Measurements from ENCODE around the gene SH3PXD2A. TPM values are rescaled to one million over a fixed set of nuclear protein-coding genes. Genes with fewer than 3 reads are reported as not detected.

SH3PXD2A gene
- total RNA-seq, 4 donors from 2014 or later, result 6.2 to 16.8 (median 11.4) TPM

- DNase-seq, result no peak
- TF ChIP-seq, protein P1, sequence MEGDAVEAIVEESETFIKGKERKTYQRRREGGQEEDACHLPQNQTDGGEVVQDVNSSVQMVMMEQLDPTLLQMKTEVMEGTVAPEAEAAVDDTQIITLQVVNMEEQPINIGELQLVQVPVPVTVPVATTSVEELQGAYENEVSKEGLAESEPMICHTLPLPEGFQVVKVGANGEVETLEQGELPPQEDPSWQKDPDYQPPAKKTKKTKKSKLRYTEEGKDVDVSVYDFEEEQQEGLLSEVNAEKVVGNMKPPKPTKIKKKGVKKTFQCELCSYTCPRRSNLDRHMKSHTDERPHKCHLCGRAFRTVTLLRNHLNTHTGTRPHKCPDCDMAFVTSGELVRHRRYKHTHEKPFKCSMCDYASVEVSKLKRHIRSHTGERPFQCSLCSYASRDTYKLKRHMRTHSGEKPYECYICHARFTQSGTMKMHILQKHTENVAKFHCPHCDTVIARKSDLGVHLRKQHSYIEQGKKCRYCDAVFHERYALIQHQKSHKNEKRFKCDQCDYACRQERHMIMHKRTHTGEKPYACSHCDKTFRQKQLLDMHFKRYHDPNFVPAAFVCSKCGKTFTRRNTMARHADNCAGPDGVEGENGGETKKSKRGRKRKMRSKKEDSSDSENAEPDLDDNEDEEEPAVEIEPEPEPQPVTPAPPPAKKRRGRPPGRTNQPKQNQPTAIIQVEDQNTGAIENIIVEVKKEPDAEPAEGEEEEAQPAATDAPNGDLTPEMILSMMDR (IDR thresholded peaks at IDR 0.05 in 4 of 5, conservative IDR thresholded peaks at IDR 0.05 in 1 of 5), result no peak
- TF ChIP-seq POLR2A (IDR thresholded peaks at IDR 0.05), result no peak
- H3K27me3 ChIP-seq, result no peaks in the 10 kb centered on the region
- H3K36me3 ChIP-seq, result no peaks in the 10 kb centered on the region
- intact Hi-C loops (cut with DNase I; ENCODE audit: low total_unique reads) (no loop called here), in situ Hi-C loops (cut with MboI; ENCODE audit: low sequenced_read_pairs in 4 of 4) (no loop called here)
- no peak for ATAC-seq
- peaks cover 33 to 34% of the 10 kb centered on the region in 2 donors for H3K4me1 ChIP-seq
- no peak overlapping the region for H3K4me3 ChIP-seq
- no peaks in the 10 kb centered on the region for H3K9me3 ChIP-seq
- no peak overlapping the region for H3K27ac ChIP-seq
Measured at GRCh38 chr10:103806395-103807187, 48.8 kb downstream of the SH3PXD2A start.

- no peak for DNase-seq
- no peaks in the 10 kb centered on the region for H3K27me3 ChIP-seq
- TF ChIP-seq, protein P1 (IDR thresholded peaks at IDR 0.05 in 4 of 5, conservative IDR thresholded peaks at IDR 0.05 in 1 of 5), result no peak
- no peak for TF ChIP-seq POLR2A (IDR thresholded peaks at IDR 0.05)
- no peaks in the 10 kb centered on the region for H3K9me3 ChIP-seq
- no peak for ATAC-seq
- H3K4me1 ChIP-seq, result peaks cover 33 to 34% of the 10 kb centered on the region in 2 donors
- in situ Hi-C loops (cut with MboI; ENCODE audit: low sequenced_read_pairs in 4 of 4) (no loop called here), intact Hi-C loops (cut with DNase I; ENCODE audit: low total_unique reads) (no loop called here)
- H3K4me3 ChIP-seq, result no peak overlapping the region
- H3K27ac ChIP-seq, result no peak overlapping the region
- H3K36me3 ChIP-seq, result no peaks in the 10 kb centered on the region
Measured at GRCh38 chr10:103805781-103806180, 49.6 kb downstream of the SH3PXD2A start.

GRCh38 chr10:103804871-103805270, 50.5 kb downstream of the SH3PXD2A start:
- Histone ChIP-seq H3K36me3 (no peaks in the 10 kb centered on the region), H3K4me3 (no peak overlapping the region), H3K4me1 (peaks cover 34 to 35% of the 10 kb centered on the region in 2 donors), H3K9me3 (no peaks in the 10 kb centered on the region), H3K27me3 (no peaks in the 10 kb centered on the region), H3K27ac (no peak overlapping the region)
- intact Hi-C loops (cut with DNase I; ENCODE audit: low total_unique reads), result loop anchor here (5.0 kb wide), 1 partner anchor 93 kb away; no protein-coding TSS in a partner anchor
- ATAC-seq (no peak), DNase-seq (no peak)
- in situ Hi-C loops (cut with MboI; ENCODE audit: low sequenced_read_pairs in 4 of 4), result no loop called here
- TF ChIP-seq, protein P1 (IDR thresholded peaks at IDR 0.05 in 4 of 5, conservative IDR thresholded peaks at IDR 0.05 in 1 of 5), result no peak
- TF ChIP-seq POLR2A (IDR thresholded peaks at IDR 0.05), result no peak

- intact Hi-C loops (cut with DNase I; ENCODE audit: low total_unique reads) (loop anchor here (5.0 kb wide), 1 partner anchor 92 kb away; no protein-coding TSS in a partner anchor), in situ Hi-C loops (cut with MboI; ENCODE audit: low sequenced_read_pairs in 4 of 4) (no loop called here)
- Histone ChIP-seq H3K9me3 (no peaks in the 10 kb centered on the region), H3K4me3 (no peak overlapping the region), H3K27me3 (no peaks in the 10 kb centered on the region), H3K27ac (no peak overlapping the region), H3K36me3 (no peaks in the 10 kb centered on the region), H3K4me1 (peaks cover 31 to 33% of the 10 kb centered on the region in 2 donors)
- no peak for DNase-seq
- TF ChIP-seq POLR2A (IDR thresholded peaks at IDR 0.05), result no peak
- TF ChIP-seq, protein P1 (IDR thresholded peaks at IDR 0.05 in 4 of 5, conservative IDR thresholded peaks at IDR 0.05 in 1 of 5), result no peak
- ATAC-seq, result no peak
Measured at GRCh38 chr10:103803941-103804340, 51.4 kb downstream of the SH3PXD2A start.

All from gastrocnemius medialis (tissue), 4 donors.